HepG2 (cell line): ENCODE measurements around the gene LRRC3B.

ENCODE experiments used
- CHD4 ChIP-seq: fragments of 200-600 bp; sonication (generic); IDR thresholded peaks from 2 replicates; pipeline ENCODE4 v1.7.0; 2017; ENCODE audit warnings: mild to moderate bottlenecking, low read length, borderline replicate concordance
- CREBL2 ChIP-seq: sonication (generic); formaldehyde crosslinking; IDR thresholded peaks from 2 replicates; pipeline ENCODE4 v1.8.1; 2023; ENCODE audit warnings: missing genetic modification reagents, mild to moderate bottlenecking, borderline replicate concordance
- CTCF ChIP-seq: sonication (generic); formaldehyde crosslinking; IDR thresholded peaks from 2 replicates; pipeline ENCODE4 v1.5.0; 2020; ENCODE audit warnings: mild to moderate bottlenecking, missing genetic modification reagents, moderate library complexity
- FOXK2 ChIP-seq: fragments of 450-650 bp; IDR thresholded peaks from 2 replicates; pipeline ENCODE4 v1.6.1; 2016
- HDAC2 ChIP-seq: sonication (generic); formaldehyde crosslinking; IDR thresholded peaks from 2 replicates; pipeline ENCODE4 v1.4.0; 2020; ENCODE audit warnings: missing genetic modification reagents
- KDM5A ChIP-seq: fragments of 200-600 bp; sonication (generic); IDR thresholded peaks from 2 replicates; pipeline ENCODE4 v1.7.0; 2018; ENCODE audit warnings: antibody characterized with exemption, mild to moderate bottlenecking, low read length, borderline replicate concordance
- MXI1 ChIP-seq: IDR thresholded peaks from 3 replicates; pipeline ENCODE4 v1.6.1; 2012; ENCODE audit warnings: low read depth, low read length, inconsistent platforms, borderline replicate concordance
- POLR2A ChIP-seq, 2 experiments: IDR thresholded peaks; 2 replicates each; pipeline ENCODE4 v1.6.1; 2011; ENCODE audit warnings: low read depth in 2 of 2, low read length in 2 of 2, mild to moderate bottlenecking in 1 of 2, moderate library complexity in 1 of 2; ENCODE audit not compliant: insufficient read depth in 1 of 2
- REST ChIP-seq, 2 experiments: IDR thresholded peaks; 2 replicates each; pipeline ENCODE4 v1.6.1; 2011 to 2012; ENCODE audit warnings: low read length in 2 of 2, borderline replicate concordance in 1 of 2, low read depth in 1 of 2, mild to moderate bottlenecking in 1 of 2, moderate library complexity in 1 of 2
- SIN3A ChIP-seq: IDR thresholded peaks from 2 replicates; pipeline ENCODE4 v1.6.1; 2011; ENCODE audit warnings: low read depth, mild to moderate bottlenecking, control low read depth, low read length, borderline replicate concordance
- TCF12 ChIP-seq, 2 experiments: fragments of 450-650 bp in 1 of 2; sonication (generic) in 1 of 2; formaldehyde crosslinking in 1 of 2; IDR thresholded peaks; 2 replicates each; pipeline versions ENCODE4 v1.6.1 to v1.8.0; 2017 to 2022; ENCODE audit warnings: antibody characterized with exemption in 1 of 2, mild to moderate bottlenecking in 1 of 2, missing genetic modification reagents in 1 of 2, moderate library complexity in 1 of 2
- ZFY ChIP-seq: sonication (generic); formaldehyde crosslinking; IDR thresholded peaks from 2 replicates; pipeline ENCODE4 v1.4.0; 2020; ENCODE audit warnings: missing genetic modification reagents
- ZNF577 ChIP-seq: sonication (generic); formaldehyde crosslinking; IDR thresholded peaks from 2 replicates; pipeline ENCODE4 v1.4.0; 2020; ENCODE audit warnings: mild to moderate bottlenecking, low read depth, missing genetic modification reagents, borderline replicate concordance
- ZNF589 ChIP-seq: sonication (generic); formaldehyde crosslinking; conservative IDR thresholded peaks from 2 replicates; pipeline ENCODE4 v1.8.0; 2022; ENCODE audit warnings: mild to moderate bottlenecking, moderate library complexity, missing genetic modification reagents

GRCh38 chr3:26657348-26657976 is 34.9 kb downstream of the LRRC3B start:
- TF ChIP-seq ZNF577 (no peak), SIN3A (no peak), ZFY (CRISPR knock-in tag) (no peak), CTCF (CRISPR knock-in tag) (no peak), POLR2A (IDR thresholded peaks at IDR 0.05; ENCODE audit: insufficient read depth in 1 of 2, low read depth in 2 of 2, low read length in 2 of 2) (no peak), MXI1 (no peak), TCF12 (IDR thresholded peaks at IDR 0.05) (no peak), TCF12 (CRISPR knock-in tag; IDR thresholded peaks at IDR 0.05) (no peak), FOXK2 (no peak), CREBL2 (CRISPR knock-in tag) (no peak), KDM5A (no peak), ZNF589 (CRISPR knock-in tag) (no peak), REST (IDR thresholded peaks at IDR 0.05; ENCODE audit: borderline replicate concordance in 1 of 2, low read depth in 1 of 2, low read length in 2 of 2) (no peak), HDAC2 (CRISPR knock-in tag) (no peak), CHD4 (no peak)
